HCT116 (cell line): ENCODE results near the gene CACNA1C. TPM values are rescaled to one million over a fixed set of nuclear protein-coding genes. Genes with fewer than 3 reads are reported as not detected.

Source experiments
- ATAC-seq: fragments of 200-7000 bp; cut with Tn5 transposase; 2 replicates; pipeline ENCODE4 v1.9.1; 2020; ENCODE audit warnings: mild to moderate bottlenecking, moderate library complexity
- BruUV-seq: library from RNA; stranded (reverse); fragments of 400-500 nt; replicated peaks from 2 replicates; lab custom pipeline; 2021; lab: Mats Ljungman, UMichigan
- CTCF ChIA-PET: fragments of 300-600 bp; sonication (Branson Sonifier 250); formaldehyde crosslinking; loops from one replicate; lab custom pipeline; 2021; ENCODE audit warnings: antibody characterized with exemption; lab: Charles Lee
- POLR2A ChIA-PET: fragments of 300-600, 350-600 bp; sonication (Branson Sonifier 250); formaldehyde crosslinking; loops from one replicate; lab custom pipeline; 2021; ENCODE audit warnings: antibody characterized with exemption; lab: Charles Lee
- RAD21 ChIA-PET, 2 experiments: fragments of 300-600 bp; sonication (Branson Sonifier 250); formaldehyde crosslinking; loops; one replicate each; lab custom pipeline; 2023; ENCODE audit warnings: low total read pairs in 2 of 2; ENCODE audit not compliant: uncharacterized antibody in 2 of 2, unreplicated experiment in 2 of 2, low non-redundant PET in 1 of 2; lab: Charles Lee
- DNase-seq: peaks from one replicate; pipeline ENCODE4 v3.0.0-alpha.2; 2010; ENCODE audit warnings: low read depth, low spot score
- H2AFZ ChIP-seq: fragments of 200-600 bp; shearing (Covaris generic), sonication (generic); 2 replicates; pipeline ENCODE4 v1.6.1; 2017; ENCODE audit warnings: low read depth, mixed run types, mixed read lengths, antibody characterized with exemption, low read length; ENCODE audit not compliant: poor library complexity, severe bottlenecking
- H3K27ac ChIP-seq: 2 replicates; pipeline ENCODE4 v1.5.1; 2012; ENCODE audit warnings: low read depth, low read length
- H3K27me3 ChIP-seq: fragments of 200-600 bp; sonication (generic); 2 replicates; pipeline ENCODE4 v1.6.1; 2016; ENCODE audit warnings: mixed run types, low read length, mixed read lengths; ENCODE audit not compliant: insufficient read depth
- H3K36me3 ChIP-seq, 2 experiments: fragments of 200-500 bp in 1 of 2; fragments of 200-600 bp in 1 of 2; sonication (Bioruptor generic) in 1 of 2; sonication (generic) in 1 of 2; 2 replicates each; pipeline versions ENCODE4 v1.5.1 to v1.6.1; 2014 to 2016; ENCODE audit warnings: low read length in 2 of 2, inconsistent platforms in 1 of 2, mixed read lengths in 1 of 2, mixed run types in 1 of 2; ENCODE audit not compliant: insufficient read depth in 2 of 2, control insufficient read depth in 1 of 2
- H3K4me1 ChIP-seq, 2 experiments: fragments of 200-600 bp in 1 of 2; sonication (generic) in 1 of 2; 2 replicates each; pipeline versions ENCODE4 v1.5.1 to v1.6.1; 2012 to 2017; ENCODE audit warnings: low read length in 2 of 2, inconsistent platforms in 1 of 2, mild to moderate bottlenecking in 1 of 2, mixed read lengths in 1 of 2, mixed run types in 1 of 2, moderate library complexity in 1 of 2; ENCODE audit not compliant: insufficient read depth in 2 of 2, control insufficient read depth in 1 of 2
- H3K4me2 ChIP-seq: fragments of 200-600 bp; sonication (generic); 2 replicates; pipeline ENCODE4 v1.6.1; 2017; ENCODE audit warnings: mixed run types, low read length, mixed read lengths
- H3K4me3 ChIP-seq, 2 experiments: fragments of 200-600 bp in 1 of 2; sonication (generic) in 1 of 2; replicated peaks in 1 of 2; 2 replicates each; pipeline ENCODE4 v1.5.1; 2011 to 2016; ENCODE audit warnings: low read length in 2 of 2, control low read depth in 1 of 2, low read depth in 1 of 2, mild to moderate bottlenecking in 1 of 2, mixed read lengths in 1 of 2, mixed run types in 1 of 2
- H3K79me2 ChIP-seq: fragments of 200-600 bp; sonication (generic); 2 replicates; pipeline ENCODE4 v1.6.1; 2017; ENCODE audit warnings: mild to moderate bottlenecking, mixed run types, low read length, moderate library complexity, mixed read lengths; ENCODE audit not compliant: insufficient read depth
- H3K9ac ChIP-seq: fragments of 200-600 bp; sonication (generic); 2 replicates; pipeline ENCODE4 v1.6.1; 2016; ENCODE audit warnings: low read length, mixed read lengths
- H3K9me2 ChIP-seq: fragments of 200-600 bp; sonication (generic), shearing (Covaris generic); 2 replicates; pipeline ENCODE4 v1.6.1; 2017; ENCODE audit warnings: mixed run types, mild to moderate bottlenecking, moderate library complexity; ENCODE audit not compliant: insufficient read depth
- H3K9me3 ChIP-seq, 2 experiments: fragments of 200-500 bp in 1 of 2; fragments of 200-600 bp in 1 of 2; sonication (Bioruptor generic) in 1 of 2; sonication (generic) in 1 of 2; 2 replicates each; pipeline ENCODE4 v1.6.1; 2014 to 2017; ENCODE audit warnings: low read length in 2 of 2, mixed read lengths in 2 of 2, inconsistent platforms in 1 of 2, low read depth in 1 of 2, mild to moderate bottlenecking in 1 of 2, mixed run types in 1 of 2, moderate library complexity in 1 of 2; ENCODE audit not compliant: control insufficient read depth in 1 of 2, insufficient read depth in 1 of 2
- H4K20me1 ChIP-seq: fragments of 200-600 bp; sonication (generic), shearing (Covaris generic); 2 replicates; pipeline ENCODE4 v1.6.1; 2017; ENCODE audit warnings: mixed run types, mild to moderate bottlenecking, moderate library complexity; ENCODE audit not compliant: insufficient read depth
- CBX3 ChIP-seq: IDR thresholded peaks from 2 replicates; pipeline ENCODE4 v1.6.1; 2012; ENCODE audit warnings: low read depth
- ELF1 ChIP-seq: IDR thresholded peaks from 2 replicates; pipeline ENCODE4 v1.6.1; 2012; ENCODE audit warnings: low read depth, borderline replicate concordance
- FOSL1 ChIP-seq: IDR thresholded peaks from 2 replicates; pipeline ENCODE4 v1.6.1; 2012; ENCODE audit warnings: low read depth
- POLR2A ChIP-seq: IDR thresholded peaks from 2 replicates; pipeline ENCODE4 v1.7.0; 2011; ENCODE audit warnings: borderline replicate concordance; ENCODE audit not compliant: insufficient read depth, insufficient read length; ENCODE audit errors: extremely low read depth
- RAD21 ChIP-seq: IDR thresholded peaks from 2 replicates; pipeline ENCODE4 v1.6.1; 2012; ENCODE audit warnings: low read depth, mild to moderate bottlenecking
- REST ChIP-seq: IDR thresholded peaks from 2 replicates; pipeline ENCODE4 v1.6.1; 2012; ENCODE audit warnings: low read depth
- SRF ChIP-seq: IDR thresholded peaks from 2 replicates; pipeline ENCODE4 v1.6.1; 2012; ENCODE audit warnings: low read depth
- TCF7L2 ChIP-seq: IDR thresholded peaks from 2 replicates; pipeline ENCODE4 v1.7.0; 2011; ENCODE audit warnings: borderline replicate concordance, inconsistent platforms; ENCODE audit not compliant: insufficient read depth, insufficient read length; ENCODE audit errors: extremely low read depth
- YY1 ChIP-seq: IDR thresholded peaks from 2 replicates; pipeline ENCODE4 v1.6.1; 2011; ENCODE audit warnings: low read length, low read depth, moderate library complexity, mild to moderate bottlenecking; ENCODE audit not compliant: insufficient replicate concordance; ENCODE audit errors: extremely low read depth
- ZFX ChIP-seq: fragments of 450-650 bp; IDR thresholded peaks from 2 replicates; pipeline ENCODE4 v1.6.1; 2017
- ZNF274 ChIP-seq: fragments of 200-500 bp; sonication (Bioruptor generic); IDR thresholded peaks from 2 replicates; pipeline ENCODE4 v1.6.1; 2014; ENCODE audit warnings: mild to moderate bottlenecking, low read depth, low read length, inconsistent platforms
- intact Hi-C: fragments of 100-400 bp; cut with micrococcal nuclease; formaldehyde crosslinking; loops from 2 replicates; pipeline ENCODE4 v1.10.0; 2022
- total RNA-seq: library from RNA; stranded (reverse); gene quantifications from one replicate; pipeline ENCODE4 v1.2.1, GENCODE V29; 2021; ENCODE audit not compliant: unreplicated experiment
- TF ChIP-seq, protein P1 (sequence below), 3 experiments: fragments of 200-600 bp in 1 of 3; sonication (generic) in 1 of 3; IDR thresholded peaks in 2 of 3; conservative IDR thresholded peaks in 1 of 3; 2 replicates each; pipeline ENCODE4 v1.5.1; 2012 to 2017; ENCODE audit warnings: low read depth in 2 of 3, low read length in 2 of 3, antibody characterized with exemption in 1 of 3, borderline replicate concordance in 1 of 3, control low read depth in 1 of 3, mild to moderate bottlenecking in 1 of 3, mixed read lengths in 1 of 3, mixed run types in 1 of 3, moderate library complexity in 1 of 3; ENCODE audit not compliant: insufficient read depth in 1 of 3

CACNA1C gene
- total RNA-seq, 1 experiment from 2014 or later, result 0.05 TPM

GRCh38 chr12:2032506-2032905, 20.3 kb upstream of the CACNA1C start (continued):
- TF ChIP-seq, protein P1, sequence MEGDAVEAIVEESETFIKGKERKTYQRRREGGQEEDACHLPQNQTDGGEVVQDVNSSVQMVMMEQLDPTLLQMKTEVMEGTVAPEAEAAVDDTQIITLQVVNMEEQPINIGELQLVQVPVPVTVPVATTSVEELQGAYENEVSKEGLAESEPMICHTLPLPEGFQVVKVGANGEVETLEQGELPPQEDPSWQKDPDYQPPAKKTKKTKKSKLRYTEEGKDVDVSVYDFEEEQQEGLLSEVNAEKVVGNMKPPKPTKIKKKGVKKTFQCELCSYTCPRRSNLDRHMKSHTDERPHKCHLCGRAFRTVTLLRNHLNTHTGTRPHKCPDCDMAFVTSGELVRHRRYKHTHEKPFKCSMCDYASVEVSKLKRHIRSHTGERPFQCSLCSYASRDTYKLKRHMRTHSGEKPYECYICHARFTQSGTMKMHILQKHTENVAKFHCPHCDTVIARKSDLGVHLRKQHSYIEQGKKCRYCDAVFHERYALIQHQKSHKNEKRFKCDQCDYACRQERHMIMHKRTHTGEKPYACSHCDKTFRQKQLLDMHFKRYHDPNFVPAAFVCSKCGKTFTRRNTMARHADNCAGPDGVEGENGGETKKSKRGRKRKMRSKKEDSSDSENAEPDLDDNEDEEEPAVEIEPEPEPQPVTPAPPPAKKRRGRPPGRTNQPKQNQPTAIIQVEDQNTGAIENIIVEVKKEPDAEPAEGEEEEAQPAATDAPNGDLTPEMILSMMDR (IDR thresholded peaks at IDR 0.05 in 2 of 3, conservative IDR thresholded peaks at IDR 0.05 in 1 of 3; ENCODE audit: borderline replicate concordance in 1 of 3, insufficient read depth in 1 of 3, low read depth in 2 of 3, low read length in 2 of 3), result no peak
- no peak for TF ChIP-seq SRF

GRCh38 chr12:2034633-2035430, 18.0 kb upstream of the CACNA1C start:
- H3K4me2 ChIP-seq, result peak overlapping the region; percentile 78
- no peaks in the 10 kb centered on the region for H3K79me2 ChIP-seq
- peak; percentile 60 for DNase-seq
- ChIA-PET CTCF (interaction anchor here (0.6 to 1.2 kb wide), 4 partner anchors 9 to 400 kb away, joined by 3 to 4 read pairs (median 3); no protein-coding TSS in a partner anchor), RAD21 (no interaction called here), POLR2A (no interaction called here)
- H2AFZ ChIP-seq, result peak overlapping the region; percentile 93
- no peak overlapping the region for H3K9ac ChIP-seq
- H3K4me1 ChIP-seq, result peaks cover 5 to 11% of the 10 kb centered on the region in 2 experiments
- H3K36me3 ChIP-seq, result no peaks in the 10 kb centered on the region
- no peaks in the 10 kb centered on the region for H3K9me3 ChIP-seq
- intact Hi-C loops, result loop anchor here (1.0 to 5.0 kb wide), 3 partner anchors 95 to 383 kb away; no protein-coding TSS in a partner anchor
- BruUV-seq, result no TSS peak
- H4K20me1 ChIP-seq, result no peaks in the 10 kb centered on the region
- H3K27ac ChIP-seq, result no peak overlapping the region
- peaks cover 38% of the 10 kb centered on the region; the same call in 1 of the 2 replicates for H3K27me3 ChIP-seq
- peak; percentile 98 for ATAC-seq
- H3K4me3 ChIP-seq, result peak overlapping the region; percentile 30 to 47
- no peaks in the 10 kb centered on the region for H3K9me2 ChIP-seq
- TF ChIP-seq CBX3 (peak; percentile 82), ZFX (peak; percentile 39; the same call in 1 of the 2 replicates), POLR2A (peak; percentile 67), RAD21 (peak; percentile 64), REST (no peak), ELF1 (no peak), ZNF274 (no peak), TCF7L2 (peak; percentile 45), FOSL1 (no peak), YY1 (peak; percentile 4)
- TF ChIP-seq, protein P1 (IDR thresholded peaks at IDR 0.05 in 2 of 3, conservative IDR thresholded peaks at IDR 0.05 in 1 of 3; ENCODE audit: borderline replicate concordance in 1 of 3, insufficient read depth in 1 of 3, low read depth in 2 of 3, low read length in 2 of 3), result peak; percentile 35 to 85 (median 82); a peak in 5 of 6 replicates
